ENCODE results near the gene EIF4E3.

EIF4E3 gene

DNA sequence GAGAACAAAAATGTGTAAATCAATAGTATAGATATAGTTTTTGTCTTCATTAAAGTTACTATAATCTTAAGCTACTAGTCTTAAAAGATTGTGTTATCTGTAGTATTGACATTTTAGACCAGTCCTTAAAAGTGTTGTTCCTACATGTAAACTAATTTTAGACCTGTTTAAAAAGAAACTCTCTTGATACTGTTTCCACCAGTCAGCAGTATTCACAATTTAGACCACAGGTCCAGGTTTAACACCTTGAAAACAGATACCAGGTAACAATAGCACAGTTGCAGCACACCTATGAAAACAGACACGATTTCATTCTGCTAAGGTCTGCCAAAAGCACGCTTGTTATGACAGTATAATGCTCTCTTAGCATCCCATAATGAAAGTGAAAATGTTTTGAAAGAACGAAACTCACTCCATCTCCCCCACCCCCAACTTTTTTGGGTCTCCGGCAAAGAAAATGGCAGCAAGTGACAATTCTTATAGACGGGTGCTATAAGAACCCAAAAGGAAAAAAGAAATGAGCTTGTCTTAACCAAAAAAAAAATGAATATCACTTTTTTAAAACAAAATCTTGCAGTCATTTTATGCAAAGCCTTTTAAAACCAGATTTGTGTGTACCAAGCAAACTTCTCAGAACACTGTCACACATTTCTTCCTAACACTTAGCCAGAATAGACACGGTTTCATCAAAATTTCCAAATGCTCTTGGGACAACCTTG, 1.6 kb downstream of the EIF4E3 start:
- no peak for DNase-seq (ENCODE audit: low spot score)

DNA sequence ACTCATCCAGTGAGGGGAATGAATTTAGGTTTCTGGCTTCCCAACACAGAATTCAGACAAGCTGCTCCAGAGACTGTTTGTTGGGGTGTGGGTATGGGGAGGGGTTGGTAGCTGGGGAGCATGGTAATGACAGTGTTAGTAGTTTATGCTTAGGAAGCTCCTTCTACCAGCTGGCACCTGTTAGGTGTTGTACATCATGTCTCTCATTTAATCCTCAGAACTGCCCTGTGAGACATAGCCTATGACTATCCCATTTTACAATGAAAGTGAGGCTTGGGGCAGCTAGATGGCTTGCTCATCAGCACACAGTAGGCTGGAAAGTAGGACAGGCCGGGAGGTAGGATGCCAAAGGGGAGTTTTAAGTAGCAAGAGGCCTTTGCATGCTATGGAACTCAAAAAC, 2.5 kb downstream of the EIF4E3 start:
- no peak for DNase-seq (ENCODE audit: low spot score)

GRCh38 chr3:71721651-71722157, 3.5 kb downstream of the EIF4E3 start:
- DNase-seq (ENCODE audit: low spot score): no peak

DNA sequence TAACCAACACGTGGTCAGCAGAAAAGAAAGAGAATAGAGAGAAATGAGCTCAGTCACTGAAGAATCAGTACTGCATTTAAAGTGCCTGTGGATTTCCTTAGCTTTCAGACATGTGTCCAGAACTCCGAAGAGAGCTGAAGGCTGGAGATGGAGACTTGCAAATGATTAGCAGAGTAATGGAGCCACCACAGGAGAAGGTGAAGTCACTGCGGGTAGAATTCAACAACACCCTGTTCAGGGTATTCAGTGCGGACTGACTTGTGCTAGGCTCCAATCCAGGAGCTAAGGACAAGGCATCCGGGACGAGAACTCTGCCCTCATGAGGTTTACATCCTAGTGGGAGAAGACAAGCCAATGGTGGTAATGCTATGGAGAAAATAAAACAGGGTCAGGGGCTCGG, 4.2 kb downstream of the EIF4E3 start:
- no peak for DNase-seq (ENCODE audit: low spot score)

GRCh38 chr3:71718072-71718471, 7.1 kb downstream of the EIF4E3 start:
- no peak for DNase-seq (ENCODE audit: low spot score)

GRCh38 chr3:71714595-71714994, 10.6 kb downstream of the EIF4E3 start:
- no peak for DNase-seq (ENCODE audit: low spot score)

DNA sequence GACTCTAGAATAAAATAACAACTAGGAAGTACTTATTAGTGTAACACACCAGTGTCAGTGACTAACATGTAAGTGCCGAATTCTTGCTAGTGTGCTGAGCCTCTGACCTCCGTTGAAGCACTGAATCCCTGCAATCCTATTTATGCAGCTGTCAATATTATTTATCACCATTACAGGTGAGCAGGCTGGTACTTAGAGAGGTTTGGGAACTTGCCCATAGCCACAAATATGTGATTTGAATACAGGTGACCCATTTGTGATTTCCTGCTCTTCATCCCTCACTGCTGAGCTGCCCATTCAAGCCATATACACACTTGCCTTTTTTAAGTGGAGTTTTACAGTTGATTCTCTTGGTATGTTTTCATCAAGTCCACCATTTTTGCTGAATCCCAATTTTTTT, 12.2 kb downstream of the EIF4E3 start:
- DNase-seq (ENCODE audit: low spot score): no peak

- no peak for DNase-seq (ENCODE audit: low spot score)
Measured at GRCh38 chr3:71710906-71711494, 14.2 kb downstream of the EIF4E3 start.

GRCh38 chr3:71709908-71710511, 15.2 kb downstream of the EIF4E3 start:
- DNase-seq (ENCODE audit: low spot score): no peak

GRCh38 chr3:71708476-71709105, 16.6 kb downstream of the EIF4E3 start:
- DNase-seq (ENCODE audit: low spot score): no peak

- no peak for DNase-seq (ENCODE audit: low spot score)
Measured at GRCh38 chr3:71707595-71707994, 17.6 kb downstream of the EIF4E3 start.

DNA sequence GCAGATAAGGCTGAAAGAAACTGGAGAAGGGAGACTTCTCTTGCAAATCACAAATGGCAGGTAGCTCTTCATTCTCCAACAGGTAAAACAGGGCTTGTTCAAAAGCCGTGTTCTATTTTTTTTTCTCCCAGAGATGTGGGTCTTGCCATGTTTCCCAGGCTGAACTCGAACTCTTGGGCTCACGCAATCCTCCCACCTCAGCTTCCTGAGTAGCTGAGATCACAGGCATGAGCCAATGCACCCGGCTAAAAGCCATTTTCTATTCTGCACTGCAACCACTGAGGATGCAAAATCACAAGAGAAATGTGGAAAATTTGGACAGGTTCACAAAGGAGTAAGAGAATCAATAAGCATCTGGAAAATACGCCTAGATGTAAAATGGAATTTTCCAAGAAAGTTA, 19.5 kb downstream of the EIF4E3 start:
- DNase-seq (ENCODE audit: low spot score): no peak

DNA sequence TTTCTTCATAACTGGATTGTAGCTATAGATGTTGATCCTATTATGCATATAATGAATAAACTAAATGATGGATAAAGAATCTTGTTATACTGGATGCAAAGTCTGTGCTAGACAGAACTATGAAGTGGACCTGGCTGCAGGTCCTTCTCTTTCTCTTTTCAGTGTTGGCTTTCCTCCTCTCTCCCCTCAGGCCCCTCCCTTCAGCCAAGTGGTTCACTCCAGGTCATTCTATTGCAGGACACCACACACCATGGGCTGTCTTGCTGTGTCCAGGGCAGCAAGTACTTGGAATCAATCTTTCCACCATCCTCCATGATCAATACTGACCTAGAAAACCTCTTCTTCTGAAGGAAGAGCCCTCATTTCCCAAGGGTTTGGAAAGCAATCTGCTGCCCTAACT, 20.3 kb downstream of the EIF4E3 start:
- no peak for DNase-seq (ENCODE audit: low spot score)

- no peak for DNase-seq (ENCODE audit: low spot score)
Measured at GRCh38 chr3:71703797-71704196, 21.4 kb downstream of the EIF4E3 start.

DNA sequence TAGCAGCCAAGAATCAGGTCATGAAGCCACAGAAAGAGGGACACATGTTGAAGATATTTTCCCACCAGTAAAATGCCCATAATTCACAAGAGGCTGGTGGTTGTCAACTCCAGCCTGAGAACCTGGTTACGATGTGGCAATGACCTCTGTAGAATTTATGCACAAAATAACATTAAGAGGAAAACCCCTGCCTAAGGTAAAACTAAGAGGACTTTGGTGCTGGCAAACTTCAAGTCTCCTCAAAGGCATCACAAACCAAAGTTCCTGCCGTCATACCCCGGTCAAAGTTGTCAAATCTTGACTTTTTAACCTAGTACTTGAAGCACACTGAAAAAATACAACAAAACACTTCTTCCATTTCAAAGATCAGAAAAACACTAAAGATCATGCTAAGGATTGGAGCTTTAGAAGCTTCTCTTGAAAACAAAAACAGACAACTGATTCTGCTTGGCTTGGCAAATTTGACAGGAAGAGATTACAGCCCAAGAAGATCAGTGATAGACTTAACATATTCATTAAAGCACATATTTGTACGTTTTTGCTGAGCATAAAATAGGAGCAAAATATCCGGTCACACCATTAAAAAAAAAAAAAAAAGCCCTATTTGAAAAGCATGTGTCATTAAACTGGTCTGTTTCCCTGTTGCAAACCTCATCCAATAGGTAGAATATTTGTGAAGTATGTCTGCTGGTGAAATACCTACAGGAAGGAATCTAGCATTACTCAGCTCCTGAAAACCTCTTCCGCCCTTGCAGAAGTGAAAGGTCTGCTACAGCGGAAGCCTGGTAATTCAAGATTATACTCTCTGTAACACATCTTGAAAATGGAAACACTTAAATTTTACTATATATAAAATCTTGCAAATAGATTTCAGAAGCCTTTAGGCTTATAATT, 22.8 kb downstream of the EIF4E3 start:
- no peak for DNase-seq (ENCODE audit: low spot score)

DNA sequence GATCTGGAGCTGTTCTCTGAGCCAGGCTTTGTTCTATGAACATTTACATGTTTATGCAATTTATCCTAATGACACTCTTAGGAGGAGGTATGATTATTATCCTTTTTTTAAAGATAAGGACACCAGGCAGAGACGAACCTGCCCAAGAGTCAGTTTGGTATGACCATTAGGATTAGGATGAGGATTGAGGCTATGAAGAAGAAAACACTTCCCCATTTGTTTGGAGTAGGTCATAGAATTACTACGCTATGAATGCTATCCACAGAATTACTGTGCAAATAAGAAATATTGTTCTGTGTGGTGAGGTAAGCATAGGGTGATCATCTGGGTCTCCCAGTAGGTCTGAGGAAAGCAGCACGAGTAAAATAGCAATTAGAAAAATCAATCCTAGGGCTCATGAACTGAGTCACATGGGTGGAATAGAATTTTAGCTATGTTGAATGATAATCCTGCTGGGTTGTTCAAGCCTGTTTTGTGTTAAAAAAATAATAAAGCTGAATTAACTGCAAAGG, 23.9 kb downstream of the EIF4E3 start:
- DNase-seq (ENCODE audit: low spot score): no peak

- no peak for DNase-seq (ENCODE audit: low spot score)
Measured at GRCh38 chr3:71695000-71695482, 30.2 kb downstream of the EIF4E3 start.

DNA sequence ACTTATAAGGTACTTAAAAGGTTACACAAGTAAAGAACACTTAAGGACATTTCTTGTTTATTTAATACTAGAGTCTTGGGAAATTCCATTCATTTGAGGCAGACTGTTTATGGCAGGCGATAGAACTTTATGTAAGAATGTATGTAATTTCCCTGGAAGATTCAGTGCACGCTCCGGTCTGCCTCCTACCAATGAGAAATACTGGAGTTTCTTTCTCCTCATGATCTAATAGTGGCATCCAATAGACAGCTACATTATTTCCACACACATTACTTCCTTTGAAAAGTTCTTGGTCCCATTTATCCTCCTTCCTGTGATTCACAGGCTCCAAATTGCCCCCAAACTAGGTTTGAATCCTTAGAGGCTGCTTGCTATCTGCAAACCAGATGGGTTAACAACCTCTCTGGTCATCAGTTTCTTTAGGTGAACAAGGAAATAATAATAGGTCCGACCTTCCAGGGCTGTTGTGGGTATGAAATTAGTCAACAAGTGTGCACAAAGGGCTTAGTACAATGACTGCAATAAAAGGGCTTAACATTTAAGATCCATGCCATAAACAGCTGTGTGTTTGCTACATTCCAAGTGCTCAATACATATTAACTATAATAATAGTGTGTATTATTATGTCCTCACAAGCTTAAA, 30.7 kb downstream of the EIF4E3 start:
- no peak for DNase-seq (ENCODE audit: low spot score)

GRCh38 chr3:71693641-71694040, 31.6 kb downstream of the EIF4E3 start:
- DNase-seq (ENCODE audit: low spot score): no peak

DNA sequence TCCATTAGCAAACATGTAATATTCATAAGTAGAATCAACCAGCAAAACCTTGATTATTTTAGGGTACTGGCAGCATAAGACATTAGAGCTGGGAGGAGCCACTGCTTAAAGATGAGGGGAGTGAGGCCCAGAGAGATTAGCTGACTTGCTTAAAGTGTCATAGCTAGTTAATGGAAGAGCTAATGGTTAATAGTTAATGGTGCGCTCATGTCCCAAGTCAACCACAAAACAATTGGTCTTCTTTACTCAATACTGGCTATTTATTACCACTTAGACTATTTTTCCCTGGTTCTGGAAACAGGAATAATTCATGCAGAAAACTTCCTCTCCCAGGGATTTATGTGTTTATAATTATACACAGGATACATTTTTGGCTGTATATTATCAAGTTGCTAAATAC, 33.1 kb downstream of the EIF4E3 start:
- no peak for DNase-seq (ENCODE audit: low spot score)

- DNase-seq (ENCODE audit: low spot score): no peak
Measured at GRCh38 chr3:71690341-71690841, 34.8 kb downstream of the EIF4E3 start.
